Glutamatergic neuron (in vitro differentiated cells): ENCODE measurements around the gene AGFG2. TPM values are rescaled to one million over a fixed set of nuclear protein-coding genes. Genes with fewer than 3 reads are reported as not detected.

ENCODE experiments used
- DNase-seq: peaks from one replicate; pipeline ENCODE4 v3.0.0; 2022
- H3K27ac Mint-ChIP-seq: one replicate; pipeline ENCODE4 v1.8.0; 2020; ENCODE audit warnings: mild to moderate bottlenecking, mixed read lengths, inconsistent platforms; ENCODE audit not compliant: unreplicated experiment
- H3K27me3 Mint-ChIP-seq: one replicate; pipeline ENCODE4 v1.8.0; 2020; ENCODE audit warnings: mild to moderate bottlenecking, moderate library complexity, mixed read lengths, inconsistent platforms; ENCODE audit not compliant: unreplicated experiment
- H3K36me3 Mint-ChIP-seq: one replicate; pipeline ENCODE4 v1.8.0; 2020; ENCODE audit warnings: mild to moderate bottlenecking, mixed read lengths, inconsistent platforms; ENCODE audit not compliant: unreplicated experiment
- H3K4me1 Mint-ChIP-seq: one replicate; pipeline ENCODE4 v1.8.0; 2020; ENCODE audit warnings: mild to moderate bottlenecking, low read depth, mixed read lengths, inconsistent platforms; ENCODE audit not compliant: unreplicated experiment
- H3K4me3 Mint-ChIP-seq: one replicate; pipeline ENCODE4 v1.8.0; 2020; ENCODE audit warnings: mild to moderate bottlenecking, mixed read lengths, inconsistent platforms; ENCODE audit not compliant: unreplicated experiment
- H3K9me3 Mint-ChIP-seq: one replicate; pipeline ENCODE4 v1.8.0; 2020; ENCODE audit warnings: mild to moderate bottlenecking, moderate library complexity, mixed read lengths, inconsistent platforms; ENCODE audit not compliant: unreplicated experiment
- CTCF ChIP-seq: fragments of 200-600 bp; sonication (generic); IDR thresholded peaks from one replicate; pipeline ENCODE4 v1.5.0; 2021; ENCODE audit not compliant: partially characterized antibody, unreplicated experiment
- total RNA-seq: library from RNA; stranded (reverse); fragmentation: NEBNext Ultra II Directional; extraction: Animal tissue kit (Norgen Biotek cat#: 25700); gene quantifications from one replicate; pipeline ENCODE4 v1.2.1, GENCODE V29; 2021; ENCODE audit not compliant: unreplicated experiment

AGFG2 gene
- total RNA-seq, 1 donor from 2014 or later: 5.7 TPM

DNA sequence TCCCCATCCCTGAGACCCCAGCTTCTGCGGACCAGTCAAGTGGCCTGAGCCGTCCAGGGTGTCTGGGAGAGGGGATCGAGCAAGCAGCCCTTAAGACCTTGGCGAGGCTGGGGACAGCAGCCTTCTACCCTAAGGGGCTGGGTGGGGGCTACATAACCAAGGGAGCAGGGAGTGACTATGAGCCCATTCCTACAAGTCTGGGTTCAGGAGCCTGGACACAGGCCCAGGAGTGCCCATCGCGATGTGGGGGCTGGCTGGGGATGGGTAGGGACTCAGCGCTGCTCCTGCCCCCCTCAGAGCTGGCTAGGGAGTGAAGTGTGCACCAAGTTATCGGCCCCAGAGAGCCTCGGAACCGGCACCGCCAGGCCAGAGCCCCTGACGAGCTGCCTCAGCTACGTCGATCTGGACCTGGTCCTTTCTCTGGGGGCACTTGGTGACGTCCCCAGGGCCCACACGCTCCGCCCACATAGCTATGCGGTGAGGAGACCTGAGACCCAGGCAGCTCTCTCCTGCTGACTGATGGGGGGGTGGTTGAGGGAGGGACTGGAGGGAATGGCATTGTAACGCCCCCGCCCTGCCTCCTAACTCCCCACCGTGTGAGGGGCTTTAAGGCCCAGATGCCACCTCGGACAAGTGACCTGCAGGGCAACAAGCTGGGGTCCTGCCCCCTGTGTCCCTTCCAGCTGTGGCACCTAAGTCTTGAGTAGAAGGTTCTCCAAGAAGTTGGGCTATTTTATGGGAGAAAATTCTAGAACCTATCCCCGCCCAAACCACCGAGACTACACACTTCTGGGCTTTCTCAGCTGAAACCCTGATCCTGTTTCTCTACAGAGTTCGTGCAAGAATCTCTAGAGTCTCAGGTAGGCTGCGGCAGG, 32.2 kb downstream of the AGFG2 start:
- H3K9me3 Mint-ChIP-seq: peaks cover 2% of the 10 kb centered on the region
- no peaks in the 10 kb centered on the region for H3K36me3 Mint-ChIP-seq
- H3K27me3 Mint-ChIP-seq: peaks cover 19% of the 10 kb centered on the region
- TF ChIP-seq CTCF: no peak
- H3K4me3 Mint-ChIP-seq: no peak overlapping the region
- no peak overlapping the region for H3K27ac Mint-ChIP-seq
- H3K4me1 Mint-ChIP-seq: peaks cover 4% of the 10 kb centered on the region
- no peak for DNase-seq

- H3K9me3 Mint-ChIP-seq: peaks cover 2% of the 10 kb centered on the region
- H3K27ac Mint-ChIP-seq: no peak overlapping the region
- TF ChIP-seq CTCF: no peak
- DNase-seq: no peak
- H3K4me3 Mint-ChIP-seq: no peak overlapping the region
- no peaks in the 10 kb centered on the region for H3K36me3 Mint-ChIP-seq
- H3K27me3 Mint-ChIP-seq: peaks cover 20% of the 10 kb centered on the region
- peaks cover 4% of the 10 kb centered on the region for H3K4me1 Mint-ChIP-seq
Measured at GRCh38 chr7:100571829-100572116, 32.8 kb downstream of the AGFG2 start.

DNA sequence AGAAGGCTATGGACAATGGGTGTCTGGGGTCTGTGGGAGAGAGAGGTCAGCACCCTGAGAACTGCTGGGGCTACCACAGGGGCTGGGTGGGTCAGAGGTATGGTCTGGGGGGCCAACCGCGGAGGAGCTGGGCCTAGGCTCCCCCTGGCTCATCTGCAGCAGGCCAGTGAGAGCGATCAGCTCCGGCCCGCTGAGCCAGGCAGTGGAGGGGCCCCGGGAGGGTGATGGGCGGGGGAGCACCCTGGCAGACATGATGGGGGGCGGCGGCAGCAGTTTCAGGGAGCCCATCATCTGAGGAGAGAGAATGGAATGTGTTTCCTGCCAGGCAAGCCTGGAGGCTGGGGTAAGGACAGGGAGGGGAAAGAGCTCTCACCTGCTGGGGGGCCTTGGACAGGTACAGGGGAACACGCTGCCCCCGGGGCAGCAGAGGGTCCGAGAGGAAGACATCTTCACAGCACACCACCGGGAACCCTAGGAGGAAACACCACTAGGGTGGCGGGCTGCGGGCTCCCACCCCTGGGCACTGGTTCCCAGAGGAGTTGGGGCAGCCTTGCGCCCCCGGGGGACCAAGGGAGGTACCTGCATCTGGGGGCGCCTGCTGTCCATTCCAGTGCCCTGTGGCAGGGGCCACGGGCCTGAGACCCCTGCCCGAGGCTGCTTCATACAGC, 33.4 kb downstream of the AGFG2 start:
- Mint-ChIP-seq H3K9me3 (peaks cover 2% of the 10 kb centered on the region), H3K27me3 (peaks cover 20% of the 10 kb centered on the region), H3K36me3 (no peaks in the 10 kb centered on the region), H3K27ac (no peak overlapping the region), H3K4me1 (peaks cover 4% of the 10 kb centered on the region), H3K4me3 (no peak overlapping the region)
- no peak for DNase-seq
- TF ChIP-seq CTCF: no peak

DNA sequence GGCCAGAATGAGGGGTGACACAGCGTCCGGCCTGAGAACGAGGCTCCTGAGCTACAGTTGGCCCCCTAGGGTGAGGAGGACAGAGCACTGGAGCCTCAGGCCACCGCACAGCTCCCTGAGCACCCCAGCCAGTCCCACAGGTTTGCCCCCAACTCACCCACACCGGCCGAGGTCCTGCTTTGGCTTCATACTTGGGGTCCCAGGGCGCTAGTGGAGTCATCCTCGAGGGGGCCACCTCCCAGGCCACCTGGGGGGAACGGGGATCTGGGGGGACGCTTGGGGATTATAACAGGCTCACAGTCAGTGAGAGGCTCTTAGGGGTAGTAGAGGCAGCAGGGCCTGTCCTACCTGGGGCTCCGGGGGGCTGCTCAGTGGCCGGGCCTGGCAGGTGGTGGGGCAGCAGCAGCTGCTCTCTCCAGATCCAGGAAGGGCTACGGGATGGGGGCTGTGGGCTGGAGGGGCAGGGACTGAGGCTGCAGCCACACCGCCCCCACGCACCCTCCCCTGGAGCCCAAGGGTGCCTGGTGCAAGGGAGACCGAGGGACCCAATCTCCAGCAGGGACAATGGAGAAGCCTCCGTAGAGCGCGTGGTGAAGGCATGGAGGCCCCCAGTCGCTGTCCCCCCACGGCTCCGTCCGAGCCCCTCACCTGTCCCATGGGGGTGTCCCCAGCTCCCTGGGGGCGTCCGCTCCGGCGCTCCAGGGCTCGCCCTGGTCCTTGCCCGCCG, 34.1 kb downstream of the AGFG2 start:
- no peak for DNase-seq
- H3K27ac Mint-ChIP-seq: no peak overlapping the region
- peaks cover 2% of the 10 kb centered on the region for H3K4me1 Mint-ChIP-seq
- H3K4me3 Mint-ChIP-seq: no peak overlapping the region
- peaks cover 2% of the 10 kb centered on the region for H3K9me3 Mint-ChIP-seq
- H3K27me3 Mint-ChIP-seq: peaks cover 20% of the 10 kb centered on the region
- no peak for TF ChIP-seq CTCF
- no peaks in the 10 kb centered on the region for H3K36me3 Mint-ChIP-seq
